Ishikawa (cell line): ENCODE results near the gene GPRC5D.
A peak's percentile ranks its signal among the peaks of the same experiment; 100 is the strongest.

Experiments
- CEBPB ChIP-seq: IDR thresholded peaks from 2 replicates; pipeline ENCODE4 v1.6.1; 2012
- CREB1 ChIP-seq: IDR thresholded peaks from 2 replicates; pipeline ENCODE4 v1.6.1; 2012; ENCODE audit warnings: low read depth
- EGR1 ChIP-seq: IDR thresholded peaks from 2 replicates; pipeline ENCODE4 v1.6.1; 2012
- EP300 ChIP-seq: IDR thresholded peaks from 2 replicates; pipeline ENCODE4 v1.6.1; 2012; ENCODE audit warnings: borderline replicate concordance
- FOXM1 ChIP-seq: IDR thresholded peaks from 2 replicates; pipeline ENCODE4 v1.6.1; 2012; ENCODE audit warnings: low read depth, borderline replicate concordance
- NFIC ChIP-seq: IDR thresholded peaks from 2 replicates; pipeline ENCODE4 v1.6.1; 2012
- RAD21 ChIP-seq: IDR thresholded peaks from 2 replicates; pipeline ENCODE4 v1.6.1; 2012; ENCODE audit warnings: low read depth
- TAF1 ChIP-seq: IDR thresholded peaks from 2 replicates; pipeline ENCODE4 v1.6.1; 2012; ENCODE audit warnings: low read depth, mild to moderate bottlenecking
- TCF12 ChIP-seq: IDR thresholded peaks from 2 replicates; pipeline ENCODE4 v1.6.1; 2012; ENCODE audit warnings: low read depth
- TEAD4 ChIP-seq: IDR thresholded peaks from 2 replicates; pipeline ENCODE4 v1.6.1; 2012
- YY1 ChIP-seq: IDR thresholded peaks from 2 replicates; pipeline ENCODE4 v1.6.1; 2012; ENCODE audit warnings: low read depth
- ZBTB7A ChIP-seq: IDR thresholded peaks from 2 replicates; pipeline ENCODE4 v1.6.1; 2012; ENCODE audit warnings: low read depth
- TF ChIP-seq, protein P1 (sequence below): IDR thresholded peaks from 2 replicates; pipeline ENCODE4 v1.6.1; 2012
- TF ChIP-seq, protein P2 (sequence below): IDR thresholded peaks from 2 replicates; pipeline ENCODE4 v1.6.1; 2012
- TF ChIP-seq, protein P3 (sequence below): IDR thresholded peaks from 2 replicates; pipeline ENCODE4 v1.6.1; 2012; ENCODE audit warnings: low read depth, mild to moderate bottlenecking

The GPRC5D gene

DNA sequence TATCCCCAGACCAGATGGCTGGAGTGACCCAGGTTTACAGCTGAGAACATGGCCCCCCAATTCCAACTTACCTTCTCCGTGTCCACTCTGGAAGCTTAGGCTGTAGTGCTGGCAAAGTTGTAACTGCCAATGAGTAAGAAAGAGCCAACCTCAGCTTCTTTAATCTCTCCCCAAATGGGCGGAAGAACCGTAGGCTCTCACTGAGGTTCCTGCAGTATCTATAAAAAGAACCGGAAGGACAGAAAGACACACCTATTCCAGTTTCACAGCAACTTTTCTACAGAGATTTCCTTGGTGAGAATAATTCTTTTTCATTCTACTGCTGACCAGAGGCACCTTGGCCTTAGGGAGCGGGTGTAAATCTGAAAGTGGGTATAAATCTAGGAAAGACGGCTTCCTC is at the start of gene GPRC5D:
GPRC5D (minus strand) TSS at position 135 of the 400 bp plus-strand sequence. CDS start 1,786 bp downstream, outside the sequence.
- TF ChIP-seq CEBPB (no peak), EGR1 (no peak), CREB1 (no peak)
- TF ChIP-seq, protein P1, sequence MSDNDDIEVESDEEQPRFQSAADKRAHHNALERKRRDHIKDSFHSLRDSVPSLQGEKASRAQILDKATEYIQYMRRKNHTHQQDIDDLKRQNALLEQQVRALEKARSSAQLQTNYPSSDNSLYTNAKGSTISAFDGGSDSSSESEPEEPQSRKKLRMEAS = no peak

DNA sequence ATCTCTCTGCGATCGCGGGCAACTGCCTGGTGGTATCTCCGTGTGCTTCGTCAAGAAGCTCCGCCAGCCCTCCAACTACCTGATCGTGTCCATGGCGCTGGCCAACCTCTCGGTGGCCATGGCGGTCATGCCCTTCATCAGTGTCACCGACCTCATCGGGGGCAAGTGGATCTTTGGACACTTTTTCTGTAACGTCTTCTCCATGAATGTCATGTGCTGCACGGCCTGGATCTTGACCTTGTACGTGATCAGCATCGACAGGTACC is 49.7 kb upstream of the GPRC5D start:
- no peak for TF ChIP-seq CREB1
- no peak for TF ChIP-seq NFIC
- TF ChIP-seq, protein P2, sequence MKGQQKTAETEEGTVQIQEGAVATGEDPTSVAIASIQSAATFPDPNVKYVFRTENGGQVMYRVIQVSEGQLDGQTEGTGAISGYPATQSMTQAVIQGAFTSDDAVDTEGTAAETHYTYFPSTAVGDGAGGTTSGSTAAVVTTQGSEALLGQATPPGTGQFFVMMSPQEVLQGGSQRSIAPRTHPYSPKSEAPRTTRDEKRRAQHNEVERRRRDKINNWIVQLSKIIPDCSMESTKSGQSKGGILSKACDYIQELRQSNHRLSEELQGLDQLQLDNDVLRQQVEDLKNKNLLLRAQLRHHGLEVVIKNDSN = no peak
- TF ChIP-seq EGR1 = no peak
- no peak for TF ChIP-seq CEBPB
- TF ChIP-seq FOXM1 = no peak

DNA sequence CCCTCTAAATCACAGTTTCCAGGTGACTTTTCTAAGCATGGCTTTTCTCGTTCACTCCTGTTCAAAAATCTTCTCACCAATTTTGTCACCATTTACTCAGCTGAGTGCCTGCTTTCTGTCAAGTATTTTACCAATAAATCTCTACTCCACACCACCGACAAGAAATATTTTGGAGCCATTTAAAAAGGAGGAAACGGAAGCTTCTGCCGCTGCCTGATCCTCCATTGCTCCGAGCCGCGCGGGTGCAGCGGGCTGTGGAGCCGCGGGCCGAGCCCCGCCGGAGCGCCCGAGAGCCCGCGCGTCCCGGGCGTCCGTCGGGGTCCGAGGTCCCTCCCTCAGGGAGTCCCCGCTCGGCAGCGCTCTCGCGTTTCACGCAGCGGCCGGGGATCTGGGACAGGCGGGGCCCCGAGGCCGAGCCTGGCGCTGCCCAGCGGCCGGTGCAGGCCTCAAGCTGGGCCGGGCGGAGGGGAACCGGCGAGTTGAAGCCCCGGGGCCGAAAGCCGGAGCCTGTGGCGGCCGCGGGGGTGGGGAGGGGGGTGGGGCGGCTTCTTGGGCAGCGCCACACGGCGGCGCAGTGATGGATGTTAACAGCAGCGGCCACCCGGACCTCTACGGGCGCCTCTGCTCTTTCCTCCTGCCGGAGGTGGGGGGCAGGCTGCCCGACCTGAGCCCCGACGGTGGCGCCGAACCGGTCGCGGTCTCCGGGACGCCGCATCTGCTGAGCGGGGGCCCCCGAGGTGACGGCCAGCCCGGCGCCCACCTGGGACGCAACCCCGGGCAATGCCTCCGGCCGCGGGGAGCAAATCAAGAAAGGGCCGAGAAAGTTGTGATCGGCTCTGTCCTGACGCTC is 49.2 kb upstream of the GPRC5D start:
- TF ChIP-seq EGR1 (peak; percentile 42; the same call in 1 of the 2 replicates), TEAD4 (0 out of 2 replicates have a peak, but pooled peaks have one; percentile 6), TCF12 (no peak)
- TF ChIP-seq, protein P2 = 0 out of 2 replicates have a peak, but pooled peaks have one; percentile 7

DNA sequence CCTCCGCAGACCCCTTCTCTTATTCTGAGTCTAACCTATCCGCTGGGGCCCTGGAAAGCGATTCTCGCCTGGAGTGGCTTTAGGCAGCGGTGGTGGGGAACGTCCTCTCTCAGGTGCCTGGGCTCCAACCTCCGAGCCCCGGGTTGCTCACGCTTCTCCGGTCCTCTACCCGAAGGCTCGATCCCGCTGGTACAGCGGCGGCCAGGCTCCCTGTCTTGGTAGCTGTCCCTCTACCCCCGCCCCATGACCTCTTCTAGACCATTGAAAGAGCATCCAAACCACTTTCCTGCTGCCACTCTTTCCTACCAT is 48.6 kb upstream of the GPRC5D start:
- TF ChIP-seq FOXM1 (no peak), NFIC (no peak), EGR1 (no peak), CREB1 (0 out of 2 replicates have a peak, but pooled peaks have one; percentile 1), CEBPB (no peak)

DNA sequence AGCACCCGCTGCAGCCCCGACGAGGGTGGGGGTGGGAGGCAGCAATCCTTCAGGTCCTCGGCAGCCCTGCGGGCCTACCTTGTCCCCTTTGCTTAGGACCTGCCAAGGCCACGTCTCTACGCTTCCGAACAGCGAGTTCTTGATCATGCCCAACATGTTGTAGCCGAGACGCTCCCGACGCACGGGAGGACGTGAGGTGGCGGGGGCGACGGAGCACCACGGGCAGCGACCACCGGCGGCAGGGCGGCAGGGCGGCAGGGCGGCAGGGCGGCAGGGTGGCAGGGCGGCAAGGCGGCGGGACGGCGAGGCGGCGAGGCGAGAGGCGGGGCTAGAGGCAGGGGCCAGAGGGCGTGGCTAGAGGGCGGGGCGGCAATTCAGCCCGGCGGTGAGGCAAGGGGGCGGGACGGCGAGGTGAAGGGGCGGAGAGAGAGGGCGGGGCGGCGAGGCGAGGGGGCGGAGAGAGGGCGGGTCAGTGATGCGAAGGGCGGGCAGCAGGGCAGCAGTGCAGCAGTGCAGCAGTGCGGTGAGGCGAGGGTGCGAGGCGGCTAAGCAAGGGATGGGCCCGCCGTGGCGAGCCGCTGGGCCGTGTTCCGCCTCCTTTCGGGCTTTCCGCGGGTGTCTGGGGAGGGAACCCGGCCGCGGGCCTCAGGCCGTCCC is 48.1 kb upstream of the GPRC5D start, which contains the start of gene HEBP1:
HEBP1 (minus strand) TSS at position 307 of the 657 bp plus-strand sequence; CDS start at position 156, 151 bp downstream.
- TF ChIP-seq FOXM1 (no peak), TAF1 (peak; percentile 78), CEBPB (no peak), YY1 (peak; percentile 53), CREB1 (peak; percentile 8; the same call in 1 of the 2 replicates), EP300 (no peak), TCF12 (peak; percentile 75), EGR1 (no peak; the same call in none of the 2 replicates), TEAD4 (no peak; the same call in 1 of the 2 replicates), ZBTB7A (no peak), RAD21 (no peak), NFIC (0 out of 2 replicates have a peak, but pooled peaks have one; percentile 15)
- TF ChIP-seq, protein P1 = peak; percentile 93
- TF ChIP-seq, protein P3, sequence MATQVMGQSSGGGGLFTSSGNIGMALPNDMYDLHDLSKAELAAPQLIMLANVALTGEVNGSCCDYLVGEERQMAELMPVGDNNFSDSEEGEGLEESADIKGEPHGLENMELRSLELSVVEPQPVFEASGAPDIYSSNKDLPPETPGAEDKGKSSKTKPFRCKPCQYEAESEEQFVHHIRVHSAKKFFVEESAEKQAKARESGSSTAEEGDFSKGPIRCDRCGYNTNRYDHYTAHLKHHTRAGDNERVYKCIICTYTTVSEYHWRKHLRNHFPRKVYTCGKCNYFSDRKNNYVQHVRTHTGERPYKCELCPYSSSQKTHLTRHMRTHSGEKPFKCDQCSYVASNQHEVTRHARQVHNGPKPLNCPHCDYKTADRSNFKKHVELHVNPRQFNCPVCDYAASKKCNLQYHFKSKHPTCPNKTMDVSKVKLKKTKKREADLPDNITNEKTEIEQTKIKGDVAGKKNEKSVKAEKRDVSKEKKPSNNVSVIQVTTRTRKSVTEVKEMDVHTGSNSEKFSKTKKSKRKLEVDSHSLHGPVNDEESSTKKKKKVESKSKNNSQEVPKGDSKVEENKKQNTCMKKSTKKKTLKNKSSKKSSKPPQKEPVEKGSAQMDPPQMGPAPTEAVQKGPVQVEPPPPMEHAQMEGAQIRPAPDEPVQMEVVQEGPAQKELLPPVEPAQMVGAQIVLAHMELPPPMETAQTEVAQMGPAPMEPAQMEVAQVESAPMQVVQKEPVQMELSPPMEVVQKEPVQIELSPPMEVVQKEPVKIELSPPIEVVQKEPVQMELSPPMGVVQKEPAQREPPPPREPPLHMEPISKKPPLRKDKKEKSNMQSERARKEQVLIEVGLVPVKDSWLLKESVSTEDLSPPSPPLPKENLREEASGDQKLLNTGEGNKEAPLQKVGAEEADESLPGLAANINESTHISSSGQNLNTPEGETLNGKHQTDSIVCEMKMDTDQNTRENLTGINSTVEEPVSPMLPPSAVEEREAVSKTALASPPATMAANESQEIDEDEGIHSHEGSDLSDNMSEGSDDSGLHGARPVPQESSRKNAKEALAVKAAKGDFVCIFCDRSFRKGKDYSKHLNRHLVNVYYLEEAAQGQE = no peak
- TF ChIP-seq, protein P2 = 0 out of 2 replicates have a peak, but pooled peaks have one; percentile 7

DNA sequence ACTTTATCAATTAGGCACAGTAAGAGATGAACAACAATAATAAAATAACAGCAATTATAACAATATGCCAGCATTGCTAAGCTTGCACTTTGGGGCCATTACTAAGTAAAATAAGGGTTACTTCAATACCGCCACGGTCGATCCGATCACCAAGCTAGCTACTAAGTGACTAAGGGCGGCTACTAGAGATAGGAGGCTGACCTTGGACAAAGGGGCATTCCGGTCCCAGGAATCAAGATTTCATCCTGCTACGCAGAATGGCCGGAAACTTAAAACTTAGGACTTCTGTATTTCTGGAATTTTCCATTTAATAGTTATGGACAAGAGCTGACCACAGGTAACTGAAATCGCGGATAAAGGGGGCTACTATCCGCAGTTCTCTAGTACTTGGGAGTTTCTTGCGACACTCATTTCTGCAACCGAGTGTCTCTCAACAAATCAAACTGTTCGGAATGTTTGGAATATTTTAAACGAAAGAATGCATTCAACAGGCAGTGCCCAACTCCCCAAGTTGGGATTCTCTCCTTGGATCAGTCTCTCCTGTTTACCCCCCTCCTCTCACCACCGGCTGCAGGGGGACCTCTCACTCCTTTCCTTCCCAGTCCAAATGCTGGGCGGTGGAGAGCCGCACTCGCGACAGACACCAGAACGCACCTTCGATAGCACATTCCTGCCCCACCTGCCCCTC is 47.4 kb upstream of the GPRC5D start:
- TF ChIP-seq CEBPB (0 out of 2 replicates have a peak, but pooled peaks have one; percentile 52), FOXM1 (no peak), EGR1 (no peak), TEAD4 (no peak), ZBTB7A (peak; percentile 20; the same call in 1 of the 2 replicates), RAD21 (no peak)
- TF ChIP-seq, protein P3 = no peak
